HG03457 (cell line): ENCODE data around the gene TMEM132C.

Experiments
- ATAC-seq: cut with Tn5 transposase; IDR thresholded peaks from one replicate; pipeline ENCODE4 v1.9.1; 2021; ENCODE audit warnings: moderate number of reproducible peaks; ENCODE audit not compliant: unreplicated experiment

The TMEM132C gene

GRCh38 chr12:128286970-128287369 lies 20.0 kb downstream of the TMEM132C start:
- ATAC-seq = no peak

- ATAC-seq = no peak
Observed at GRCh38 chr12:128288357-128288756, 21.4 kb downstream of the TMEM132C start.

GRCh38 chr12:128288896-128289295 lies 21.9 kb downstream of the TMEM132C start:
- ATAC-seq = no peak

DNA sequence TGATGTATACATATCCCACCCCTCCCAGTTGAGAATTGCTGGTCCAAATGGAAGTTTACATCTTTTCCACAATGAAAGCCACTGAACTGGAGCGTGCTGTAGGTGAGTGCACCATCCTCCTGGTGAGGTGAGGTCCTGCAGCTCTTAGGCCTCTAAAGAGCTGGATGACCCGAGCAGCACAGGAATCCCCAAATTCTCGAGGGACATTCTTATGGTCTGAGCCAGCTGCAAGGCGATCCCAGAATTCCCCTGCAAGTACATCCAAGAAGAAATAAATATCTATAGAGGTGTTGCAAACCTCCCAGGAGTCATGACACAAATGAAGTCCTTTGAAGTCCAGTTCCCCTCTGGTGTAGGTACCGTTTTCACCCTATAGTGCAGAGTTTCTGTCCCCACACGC lies 24.0 kb downstream of the TMEM132C start:
- ATAC-seq = no peak

DNA sequence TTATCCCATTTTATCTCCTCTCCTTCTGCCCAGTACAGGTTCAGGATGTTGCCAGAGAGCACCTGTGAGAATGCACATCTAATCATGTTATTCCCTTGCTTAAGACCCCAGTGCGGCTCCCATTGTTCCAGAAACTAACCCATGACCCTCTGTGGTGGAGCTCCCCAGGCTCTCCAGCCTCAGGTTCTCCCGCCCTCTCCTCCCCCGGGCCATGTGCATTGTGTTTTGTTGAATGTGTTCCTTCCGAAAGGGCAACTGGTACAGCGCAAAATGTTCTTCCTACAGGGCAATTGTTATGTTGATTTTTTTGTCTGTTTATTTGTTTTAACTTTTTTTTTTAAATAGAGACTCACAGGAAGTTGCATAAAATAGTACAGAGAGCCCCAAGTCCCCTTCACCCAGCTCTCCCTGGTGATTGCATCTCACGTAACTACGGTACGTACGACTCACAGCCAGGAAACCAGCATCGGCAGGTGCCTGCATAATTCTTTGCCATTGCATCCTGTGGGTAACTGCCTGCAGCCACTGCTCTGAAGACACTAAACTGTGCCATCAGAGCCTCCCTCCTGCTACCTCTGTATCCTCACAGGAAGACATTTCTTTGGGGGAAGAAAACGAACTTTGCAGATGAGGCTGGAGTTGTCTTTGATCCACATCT lies 31.2 kb downstream of the TMEM132C start:
- ATAC-seq = no peak

DNA sequence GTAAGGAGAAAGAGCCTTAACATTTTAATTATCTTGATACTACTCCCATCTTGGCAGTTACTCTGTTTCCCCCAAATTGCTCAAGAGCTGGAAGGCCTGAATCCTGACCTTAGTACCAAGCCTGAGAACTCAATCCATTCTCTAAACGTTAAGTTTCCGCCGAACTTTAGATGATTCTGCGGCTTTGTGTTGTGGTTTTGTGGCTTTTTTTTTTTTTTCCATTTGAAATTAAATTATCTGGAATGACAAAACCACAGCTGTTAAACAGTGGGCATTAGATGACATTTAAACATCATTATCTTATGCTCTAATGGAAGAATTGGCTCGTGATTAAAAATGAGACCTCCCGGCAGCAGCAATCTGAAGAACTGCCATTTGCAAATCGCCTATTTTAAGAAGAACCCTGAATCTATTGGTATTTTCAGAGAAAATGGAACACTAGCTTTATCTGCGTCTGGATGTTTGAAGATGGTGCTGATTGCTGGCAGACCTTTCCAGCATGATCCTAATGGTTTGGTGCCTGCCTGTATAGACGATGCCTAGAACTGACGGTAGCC lies 38.4 kb downstream of the TMEM132C start:
- no peak for ATAC-seq

DNA sequence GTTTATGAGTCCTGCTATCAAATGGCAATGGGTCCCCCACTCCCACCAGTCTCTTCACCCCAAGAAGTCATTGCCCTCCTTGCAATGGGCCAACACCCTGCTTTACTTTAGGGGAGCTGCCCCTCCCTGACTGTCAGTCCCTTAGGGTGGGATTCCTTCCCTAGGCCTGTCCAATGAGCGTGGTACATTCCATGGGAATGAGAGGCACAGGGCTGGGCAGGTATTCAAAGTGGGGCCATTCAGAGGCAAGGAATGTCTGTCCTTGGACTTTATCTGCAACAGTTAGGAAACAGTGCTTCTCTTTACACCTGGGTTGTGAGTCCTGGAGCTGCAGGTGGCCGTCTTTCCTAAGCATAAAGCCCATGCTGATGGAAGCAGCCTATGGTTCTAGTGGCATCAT lies 40.8 kb downstream of the TMEM132C start:
- ATAC-seq = no peak

- ATAC-seq = no peak
Observed at GRCh38 chr12:128312661-128313060, 45.7 kb downstream of the TMEM132C start.

- ATAC-seq = no peak
Observed at GRCh38 chr12:128313931-128314330, 47.0 kb downstream of the TMEM132C start.

- no peak for ATAC-seq
Observed at GRCh38 chr12:128314611-128315010, 47.6 kb downstream of the TMEM132C start.

GRCh38 chr12:128316078-128316477 lies 49.1 kb downstream of the TMEM132C start:
- ATAC-seq = no peak

DNA sequence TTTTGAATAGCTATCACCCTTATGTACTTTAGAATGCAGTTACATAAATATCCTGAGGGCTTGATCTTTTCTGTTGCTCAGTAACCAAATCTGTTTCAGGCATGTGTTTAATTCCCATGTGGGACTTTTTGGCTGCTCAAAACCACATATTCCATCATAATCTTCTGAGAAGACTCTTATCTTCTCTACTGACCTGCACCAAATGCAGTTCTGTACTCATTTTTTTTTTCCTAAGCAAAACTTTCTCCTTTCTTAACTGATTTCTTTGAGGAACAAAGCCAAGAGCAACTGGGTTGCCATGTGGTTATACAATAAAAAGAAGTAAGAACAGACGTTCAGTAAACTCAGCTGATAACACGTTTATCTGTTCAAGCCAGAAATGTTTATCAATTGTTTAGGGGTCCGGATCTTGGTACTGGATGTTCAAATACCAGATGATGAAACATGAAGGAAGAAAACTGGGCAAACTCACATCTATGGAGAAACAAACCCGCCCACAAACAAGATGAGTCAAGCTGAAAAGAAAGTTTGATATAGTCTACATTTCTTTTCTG lies 50.1 kb downstream of the TMEM132C start:
- no peak for ATAC-seq

DNA sequence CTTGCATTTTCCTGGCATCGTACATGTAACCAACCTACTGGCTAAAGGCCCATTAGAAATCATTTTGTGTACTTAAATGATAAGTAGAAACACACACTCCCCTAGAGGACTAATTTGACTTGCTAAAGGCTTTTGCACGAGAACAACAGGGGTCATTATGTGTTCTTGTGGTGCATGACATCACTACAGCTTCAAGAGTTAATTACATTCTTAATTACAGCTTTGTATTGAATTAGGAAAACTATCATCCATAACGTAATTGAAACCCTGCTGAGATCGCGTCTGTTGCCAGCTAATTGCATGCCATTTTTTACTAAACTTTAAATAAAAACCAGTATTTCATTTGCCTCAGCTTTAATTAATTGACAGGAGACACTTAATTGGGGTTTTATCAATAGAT lies 51.4 kb downstream of the TMEM132C start:
- ATAC-seq = no peak

DNA sequence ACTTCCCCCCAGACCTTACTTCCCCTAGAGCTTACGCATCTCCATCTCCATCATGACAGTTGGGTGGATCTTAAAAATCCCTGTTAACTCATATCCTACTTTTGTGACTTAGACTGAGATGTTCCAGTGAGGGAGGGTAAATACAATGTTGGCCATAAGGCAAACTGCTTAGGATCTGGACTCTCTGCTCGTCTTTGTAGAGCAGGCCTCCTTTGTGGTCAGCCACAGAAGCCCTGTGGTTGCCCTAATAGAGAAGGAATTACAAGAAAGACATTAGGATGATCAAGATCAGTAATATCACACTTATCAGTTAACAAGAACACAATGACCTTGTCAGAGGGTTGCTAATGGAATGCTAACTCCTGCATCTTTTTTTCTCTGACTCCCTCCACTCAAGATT lies 52.0 kb downstream of the TMEM132C start:
- no peak for ATAC-seq

DNA sequence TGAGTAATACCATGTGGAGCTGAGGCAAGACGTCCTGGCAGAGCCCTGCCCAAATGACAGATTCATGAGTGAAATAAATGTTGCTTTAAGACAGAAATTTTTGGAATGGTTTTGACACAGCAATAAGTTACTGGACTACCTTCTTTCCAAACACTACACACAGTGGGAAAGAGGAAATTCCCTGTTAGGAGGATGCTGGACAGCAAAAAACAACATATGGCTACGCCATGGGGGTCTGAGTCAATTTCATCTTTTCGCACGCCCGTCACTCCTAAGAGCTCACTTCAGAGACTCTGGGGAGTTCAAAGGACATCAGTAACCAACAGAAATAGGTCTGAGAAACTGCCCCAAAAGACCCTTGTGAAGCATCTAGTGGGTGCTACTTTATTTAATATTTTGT lies 55.4 kb downstream of the TMEM132C start:
- no peak for ATAC-seq

- no peak for ATAC-seq
Observed at GRCh38 chr12:128323145-128323920, 56.4 kb downstream of the TMEM132C start.

DNA sequence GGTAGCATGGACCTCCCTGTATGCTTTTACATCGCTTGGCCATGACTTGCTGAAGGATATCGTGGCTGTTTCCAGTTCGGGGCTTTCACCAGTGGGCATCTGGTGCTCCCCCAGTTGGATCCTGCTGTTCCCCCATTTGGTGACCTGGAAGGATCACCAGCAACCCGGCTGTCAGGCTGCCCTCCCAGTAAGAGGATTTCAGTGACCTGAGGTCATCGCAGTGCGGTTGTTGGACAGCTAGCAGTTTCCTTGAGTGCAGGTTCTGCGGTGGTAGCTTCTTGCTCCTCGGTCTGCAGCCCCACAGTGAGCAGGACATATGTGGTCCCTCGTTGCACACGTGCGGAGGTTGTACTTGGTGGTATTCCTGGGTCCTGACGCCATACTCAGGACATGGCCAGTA lies 58.7 kb downstream of the TMEM132C start:
- ATAC-seq = no peak

DNA sequence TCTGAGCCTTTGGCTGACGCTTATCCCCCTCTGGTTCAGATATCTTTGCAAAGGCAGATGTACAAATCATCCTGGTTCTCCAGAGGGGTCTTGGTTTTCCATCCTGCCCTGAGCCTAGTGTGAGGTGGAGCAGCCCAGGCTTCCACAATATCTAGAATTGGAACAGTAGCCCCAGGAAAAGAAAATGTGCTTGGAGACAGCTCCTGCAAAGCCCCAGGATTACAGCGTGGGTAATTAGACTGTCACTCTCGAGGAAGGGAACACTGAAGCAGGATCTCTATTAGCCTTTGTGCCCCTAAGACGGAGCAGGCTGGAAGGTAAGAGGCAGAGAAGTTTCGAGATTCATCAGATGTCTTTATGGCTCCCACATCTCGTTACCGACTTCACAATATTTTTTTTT lies 59.4 kb downstream of the TMEM132C start:
- no peak for ATAC-seq

DNA sequence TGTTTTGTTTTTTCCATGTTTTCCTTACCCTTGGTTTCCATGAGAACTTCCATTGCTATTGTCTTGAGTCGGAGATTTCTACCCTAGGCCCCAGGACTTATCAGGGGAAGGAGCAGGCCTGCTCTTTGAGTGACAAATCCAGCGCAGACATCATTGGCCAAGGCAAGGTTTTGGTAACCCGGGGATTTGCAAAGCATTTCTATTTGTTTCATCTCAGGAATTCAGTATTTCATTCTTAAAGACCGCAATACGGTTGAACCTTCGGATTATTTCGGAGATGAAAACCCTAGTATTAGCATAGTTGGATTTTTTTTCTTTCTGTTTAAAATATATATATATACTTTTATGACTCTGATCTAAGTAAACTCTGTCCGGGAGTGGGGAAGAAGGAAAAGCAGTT lies 62.0 kb downstream of the TMEM132C start:
- ATAC-seq = no peak

GRCh38 chr12:128336204-128337070 lies 69.5 kb downstream of the TMEM132C start:
- ATAC-seq = no peak

- ATAC-seq = no peak
Observed at GRCh38 chr12:128337071-128337345, 70.0 kb downstream of the TMEM132C start.
